Measurements from ENCODE around the gene CKS1B. TPM values are rescaled to one million over a fixed set of nuclear protein-coding genes. Genes with fewer than 3 reads are reported as not detected.
A peak's percentile ranks its signal among the peaks of the same experiment; 100 is the strongest.

Gene CKS1B
- total and polyA plus RNA-seq, 4 donors = 22.3 to 38.2 (median 30.2) TPM

DNA sequence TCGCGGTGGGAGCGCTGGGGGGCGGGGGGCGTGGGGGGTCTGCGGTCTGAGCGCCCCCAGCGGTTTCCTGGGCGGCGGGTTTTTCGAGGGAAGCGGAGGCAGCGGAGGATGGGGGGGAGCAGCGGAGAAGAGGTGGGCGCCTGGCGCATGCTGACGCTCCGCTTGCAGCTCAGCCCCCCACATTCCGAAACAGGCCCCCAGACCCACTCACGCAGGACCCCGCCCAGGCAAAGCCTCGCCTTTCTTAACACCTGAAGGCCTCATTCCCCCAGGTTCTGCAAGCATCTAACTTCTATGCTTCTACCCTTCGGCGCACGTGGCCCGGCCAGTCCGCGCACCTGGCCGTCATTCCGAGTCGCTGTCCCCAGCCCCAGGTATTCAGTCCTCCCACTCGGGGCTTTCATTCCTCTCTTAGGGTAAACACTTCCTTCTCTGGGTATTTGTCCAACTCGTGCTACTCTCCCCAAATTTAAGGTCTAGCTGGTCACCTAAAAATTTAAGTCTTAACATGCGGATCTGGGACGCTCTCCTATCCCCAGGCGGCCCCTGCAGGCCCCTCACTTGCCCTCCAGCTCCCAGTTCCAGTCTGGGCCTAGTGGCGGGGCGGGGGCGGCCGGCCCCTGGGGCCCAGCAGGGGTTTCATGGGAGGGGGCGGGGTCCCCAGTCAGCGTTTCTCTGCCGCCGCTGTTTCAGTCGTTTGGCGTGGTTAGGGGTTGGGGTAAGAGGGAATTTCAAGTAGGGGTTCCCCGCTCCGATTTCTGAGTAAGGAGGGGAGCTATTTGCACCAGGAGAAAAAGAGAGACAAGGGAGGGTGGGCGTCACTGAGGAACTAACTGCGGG is 25.3 kb downstream of the CKS1B start:
- Histone ChIP-seq H3K36me3 (ENCODE audit: control insufficient read depth in 4 of 4, insufficient read depth in 4 of 4, low read length in 4 of 4) (no peaks in the 10 kb centered on the region), H3K9me3 (ENCODE audit: control insufficient read depth in 4 of 4, insufficient read depth in 3 of 4, low read length in 3 of 4) (no peaks in the 10 kb centered on the region), H3K9ac (ENCODE audit: insufficient read depth in 1 of 2, low read length in 2 of 2) (peak overlapping the region in 1 of 2 donors; percentile 79), H3K4me1 (ENCODE audit: control insufficient read depth in 5 of 5, insufficient read depth in 5 of 5, low read length in 5 of 5) (peaks cover 5 to 28% (median 6%) of the 10 kb centered on the region in 5 donors), H3K4me3 (no peak overlapping the region), H3K27me3 (ENCODE audit: control insufficient read depth in 3 of 3, insufficient read depth in 3 of 3, low read length in 2 of 3) (no peaks in the 10 kb centered on the region), H3K27ac (ENCODE audit: low read depth in 1 of 2, low read length in 1 of 2) (peak overlapping the region; percentile 80 to 94)
- WGBS, 2 donors = 1 to 2% methylated on average over 46 to 50 of the region's 50 CpGs
- DNase-seq = peak; percentile 63 to 70 (median 69)
- TF ChIP-seq, protein P1, sequence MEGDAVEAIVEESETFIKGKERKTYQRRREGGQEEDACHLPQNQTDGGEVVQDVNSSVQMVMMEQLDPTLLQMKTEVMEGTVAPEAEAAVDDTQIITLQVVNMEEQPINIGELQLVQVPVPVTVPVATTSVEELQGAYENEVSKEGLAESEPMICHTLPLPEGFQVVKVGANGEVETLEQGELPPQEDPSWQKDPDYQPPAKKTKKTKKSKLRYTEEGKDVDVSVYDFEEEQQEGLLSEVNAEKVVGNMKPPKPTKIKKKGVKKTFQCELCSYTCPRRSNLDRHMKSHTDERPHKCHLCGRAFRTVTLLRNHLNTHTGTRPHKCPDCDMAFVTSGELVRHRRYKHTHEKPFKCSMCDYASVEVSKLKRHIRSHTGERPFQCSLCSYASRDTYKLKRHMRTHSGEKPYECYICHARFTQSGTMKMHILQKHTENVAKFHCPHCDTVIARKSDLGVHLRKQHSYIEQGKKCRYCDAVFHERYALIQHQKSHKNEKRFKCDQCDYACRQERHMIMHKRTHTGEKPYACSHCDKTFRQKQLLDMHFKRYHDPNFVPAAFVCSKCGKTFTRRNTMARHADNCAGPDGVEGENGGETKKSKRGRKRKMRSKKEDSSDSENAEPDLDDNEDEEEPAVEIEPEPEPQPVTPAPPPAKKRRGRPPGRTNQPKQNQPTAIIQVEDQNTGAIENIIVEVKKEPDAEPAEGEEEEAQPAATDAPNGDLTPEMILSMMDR (IDR thresholded peaks at IDR 0.05; ENCODE audit: control extremely low read depth, extremely low read depth) = no peak
- no peak for ATAC-seq (ENCODE audit: insufficient read depth, low FRiP score)

DNA sequence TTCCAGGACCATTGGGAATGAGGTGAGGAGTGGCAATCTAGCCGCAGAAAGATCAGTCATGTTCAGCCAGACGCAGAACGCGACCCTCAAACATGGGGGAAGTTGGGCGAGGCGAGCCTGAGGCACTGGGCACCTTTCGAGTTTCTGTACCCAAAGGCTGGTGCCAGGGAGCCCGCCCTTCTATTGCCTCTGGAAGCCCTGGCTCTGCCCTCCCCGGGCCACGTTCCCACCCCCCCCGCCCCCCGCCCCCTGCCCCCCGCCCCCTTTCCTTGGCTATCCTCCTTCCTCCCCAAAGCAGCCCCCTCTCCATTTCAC is 25.9 kb downstream of the CKS1B start:
- WGBS, 2 donors = 0 to 1% methylated on average over 10 of the region's 13 CpGs
- H3K9ac ChIP-seq (ENCODE audit: insufficient read depth in 1 of 2, low read length in 2 of 2) = peak overlapping the region in 1 of 2 donors; percentile 79
- peak overlapping the region; percentile 65 for H3K4me3 ChIP-seq
- H3K27me3 ChIP-seq (ENCODE audit: control insufficient read depth in 3 of 3, insufficient read depth in 3 of 3, low read length in 2 of 3) = no peaks in the 10 kb centered on the region
- TF ChIP-seq, protein P1 (IDR thresholded peaks at IDR 0.05; ENCODE audit: control extremely low read depth, extremely low read depth) = no peak
- H3K4me1 ChIP-seq (ENCODE audit: control insufficient read depth in 5 of 5, insufficient read depth in 5 of 5, low read length in 5 of 5) = peaks cover 5 to 28% (median 6%) of the 10 kb centered on the region in 5 donors
- ATAC-seq (ENCODE audit: insufficient read depth, low FRiP score) (no peak), DNase-seq (no peak)
- no peaks in the 10 kb centered on the region for H3K9me3 ChIP-seq (ENCODE audit: control insufficient read depth in 4 of 4, insufficient read depth in 3 of 4, low read length in 3 of 4)
- H3K36me3 ChIP-seq (ENCODE audit: control insufficient read depth in 4 of 4, insufficient read depth in 4 of 4, low read length in 4 of 4) = no peaks in the 10 kb centered on the region
- peak overlapping the region; percentile 91 to 94 for H3K27ac ChIP-seq (ENCODE audit: low read depth in 1 of 2, low read length in 1 of 2)

DNA sequence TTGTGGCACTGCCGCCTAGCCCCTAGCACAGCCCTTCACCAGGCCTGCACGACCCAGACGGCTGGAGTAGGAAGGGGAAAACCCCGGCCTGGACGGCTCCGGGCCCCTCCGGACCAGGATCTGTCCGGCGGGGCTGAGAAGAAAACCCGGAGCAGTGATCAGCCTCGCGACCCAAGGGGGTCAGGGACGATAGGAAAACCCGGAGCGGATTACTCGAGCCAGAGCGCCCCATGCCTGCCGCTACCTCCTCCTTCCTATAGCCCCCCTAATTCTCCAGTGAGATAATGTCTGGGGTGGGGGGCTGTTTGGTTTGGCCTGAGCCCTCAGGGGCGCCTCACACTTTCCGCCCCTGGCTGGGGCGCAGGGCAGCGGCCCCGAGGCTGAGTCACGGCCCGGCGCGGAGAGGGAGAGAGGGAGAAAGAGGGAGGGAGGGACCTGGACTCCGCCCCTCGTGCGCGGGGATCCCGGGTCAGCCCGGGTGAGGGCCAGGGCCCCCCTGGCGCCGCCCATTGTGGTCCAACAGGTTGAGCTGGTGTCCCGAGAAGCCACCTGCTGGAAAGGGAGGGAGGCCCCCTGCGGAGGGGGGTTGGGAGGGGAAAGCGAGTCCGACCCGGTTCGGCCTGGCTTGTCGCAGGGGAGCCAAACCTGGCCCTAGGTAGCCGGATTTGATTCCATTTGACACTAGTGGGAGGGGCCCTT is 26.4 kb downstream of the CKS1B start:
- DNase-seq = peak; percentile 94 to 97 (median 95)
- ATAC-seq (ENCODE audit: insufficient read depth, low FRiP score) = peak; percentile 67
- TF ChIP-seq, protein P1 (IDR thresholded peaks at IDR 0.05; ENCODE audit: control extremely low read depth, extremely low read depth) = no peak

More for the DNA sequence above, 26.4 kb downstream of the CKS1B start:
- H3K9me3 ChIP-seq (ENCODE audit: control insufficient read depth in 4 of 4, insufficient read depth in 3 of 4, low read length in 3 of 4) = no peaks in the 10 kb centered on the region
- H3K4me1 ChIP-seq (ENCODE audit: control insufficient read depth in 5 of 5, insufficient read depth in 5 of 5, low read length in 5 of 5) = peaks cover 5 to 28% (median 6%) of the 10 kb centered on the region in 5 donors
- no peaks in the 10 kb centered on the region for H3K36me3 ChIP-seq (ENCODE audit: control insufficient read depth in 4 of 4, insufficient read depth in 4 of 4, low read length in 4 of 4)
- peak overlapping the region; percentile 91 to 94 for H3K27ac ChIP-seq (ENCODE audit: low read depth in 1 of 2, low read length in 1 of 2)
- peak overlapping the region in 1 of 2 donors; percentile 46 for H3K9ac ChIP-seq (ENCODE audit: insufficient read depth in 1 of 2, low read length in 2 of 2)
- H3K4me3 ChIP-seq = peak overlapping the region; percentile 65
- H3K27me3 ChIP-seq (ENCODE audit: control insufficient read depth in 3 of 3, insufficient read depth in 3 of 3, low read length in 2 of 3) = no peaks in the 10 kb centered on the region
- 0 to 1% methylated on average over 41 to 43 of the region's 43 CpGs for WGBS, 2 donors

Data from lung (tissue), 12 donors.